RPMI7951 (cell line): Measurements from ENCODE around the gene ZNRF1. TPM values are rescaled to one million over a fixed set of nuclear protein-coding genes. Genes with fewer than 3 reads are reported as not detected.
A peak's percentile ranks its signal among the peaks of the same experiment; 100 is the strongest.
"Not testable (repeated sequence)": the region's sequence is repeated elsewhere in the genome, so short reads cannot be mapped to it uniquely, and the experiment has no call there.

Experiments
- DNase-seq: peaks from one replicate; pipeline ENCODE4 v3.0.0-alpha.2; 2012; ENCODE audit warnings: low read depth
- total RNA-seq: library from RNA; depleted of rRNA; stranded (reverse); fragments of >200 nt; shearing (Covaris generic); gene quantifications from 2 replicates; pipeline ENCODE4 v1.2.3, GENCODE V29; 2014; rRNA removed

ZNRF1 gene
- total RNA-seq: 11.4 and 12.0 TPM in 2 replicates

- DNase-seq: peak; percentile 75
Measured at GRCh38 chr16:74998481-74999218, at the start of gene ZNRF1. Gene ZNRF1 (plus strand): TSS chr16:74999024. CDS start chr16:74999672, 648 bp downstream.

- DNase-seq: no peak
Measured at GRCh38 chr16:74949309-74949708, 49.5 kb upstream of the ZNRF1 start.

GRCh38 chr16:74950511-74950910 is 48.3 kb upstream of the ZNRF1 start:
- no peak for DNase-seq

- no peak for DNase-seq
Measured at GRCh38 chr16:74951206-74951605, 47.6 kb upstream of the ZNRF1 start.

GRCh38 chr16:74951681-74952080 is 47.1 kb upstream of the ZNRF1 start:
- no peak for DNase-seq

- no peak for DNase-seq
Measured at GRCh38 chr16:74954763-74955162, 44.1 kb upstream of the ZNRF1 start.

- DNase-seq: no peak
Measured at GRCh38 chr16:74973304-74973703, 25.5 kb upstream of the ZNRF1 start.

GRCh38 chr16:74975591-74975990 is 23.2 kb upstream of the ZNRF1 start:
- no peak for DNase-seq

GRCh38 chr16:74982256-74982655 is 16.6 kb upstream of the ZNRF1 start:
- DNase-seq: no peak

- no peak for DNase-seq
Measured at GRCh38 chr16:74984194-74984528, 14.7 kb upstream of the ZNRF1 start.

GRCh38 chr16:74984529-74985296 is 14.1 kb upstream of the ZNRF1 start, which contains the start of gene WDR59:
Gene WDR59 (minus strand): TSS chr16:74985123. CDS start chr16:74985017, 106 bp downstream.
- DNase-seq: peak; percentile 99

- DNase-seq: no peak
Measured at GRCh38 chr16:74987027-74987681, 11.7 kb upstream of the ZNRF1 start.

GRCh38 chr16:74989864-74990263 is 9.0 kb upstream of the ZNRF1 start:
- not testable (repeated sequence) for DNase-seq

GRCh38 chr16:74990832-74991231 is 8.0 kb upstream of the ZNRF1 start:
- no peak for DNase-seq

- no peak for DNase-seq
Measured at GRCh38 chr16:74991268-74991592, 7.6 kb upstream of the ZNRF1 start.

GRCh38 chr16:74991593-74992403 is 7.0 kb upstream of the ZNRF1 start:
- no peak for DNase-seq

- no peak for DNase-seq
Measured at GRCh38 chr16:74995986-74996385, 2.8 kb upstream of the ZNRF1 start.

- DNase-seq: no peak
Measured at GRCh38 chr16:74997042-74997491, 1.8 kb upstream of the ZNRF1 start.

- peak; percentile 29 for DNase-seq
Measured at GRCh38 chr16:74999219-74999608, 390 bp downstream of the ZNRF1 start.

- peak; percentile 43 for DNase-seq
Measured at GRCh38 chr16:74999609-75000480, 1.0 kb downstream of the ZNRF1 start.
